GM19397 (cell line): ENCODE data around the gene WDR26.

Experiments used
- ATAC-seq: cut with Tn5 transposase; IDR thresholded peaks from one replicate; pipeline ENCODE4 v1.9.1; 2021; ENCODE audit warnings: mild to moderate bottlenecking, moderate library complexity; ENCODE audit not compliant: unreplicated experiment

Gene WDR26

DNA sequence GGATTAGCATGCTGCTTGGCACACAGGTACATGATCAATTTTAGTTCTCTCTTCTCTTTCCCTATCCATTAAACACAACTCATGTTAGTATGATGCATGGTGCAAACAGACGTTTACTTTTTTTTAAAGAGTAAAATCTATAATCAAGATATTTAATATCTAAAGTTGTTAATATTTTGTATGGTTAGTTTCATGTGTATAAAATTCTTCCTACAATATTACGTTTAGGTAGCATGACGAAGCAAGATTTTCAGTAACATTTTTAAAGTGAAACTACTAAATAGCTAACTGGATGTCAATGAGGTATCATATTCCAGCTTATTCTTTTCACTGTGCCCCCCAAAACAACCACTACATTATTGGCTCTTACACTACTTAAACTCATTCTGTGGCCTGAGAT, 41.3 kb downstream of the WDR26 start:
- ATAC-seq, result no peak

DNA sequence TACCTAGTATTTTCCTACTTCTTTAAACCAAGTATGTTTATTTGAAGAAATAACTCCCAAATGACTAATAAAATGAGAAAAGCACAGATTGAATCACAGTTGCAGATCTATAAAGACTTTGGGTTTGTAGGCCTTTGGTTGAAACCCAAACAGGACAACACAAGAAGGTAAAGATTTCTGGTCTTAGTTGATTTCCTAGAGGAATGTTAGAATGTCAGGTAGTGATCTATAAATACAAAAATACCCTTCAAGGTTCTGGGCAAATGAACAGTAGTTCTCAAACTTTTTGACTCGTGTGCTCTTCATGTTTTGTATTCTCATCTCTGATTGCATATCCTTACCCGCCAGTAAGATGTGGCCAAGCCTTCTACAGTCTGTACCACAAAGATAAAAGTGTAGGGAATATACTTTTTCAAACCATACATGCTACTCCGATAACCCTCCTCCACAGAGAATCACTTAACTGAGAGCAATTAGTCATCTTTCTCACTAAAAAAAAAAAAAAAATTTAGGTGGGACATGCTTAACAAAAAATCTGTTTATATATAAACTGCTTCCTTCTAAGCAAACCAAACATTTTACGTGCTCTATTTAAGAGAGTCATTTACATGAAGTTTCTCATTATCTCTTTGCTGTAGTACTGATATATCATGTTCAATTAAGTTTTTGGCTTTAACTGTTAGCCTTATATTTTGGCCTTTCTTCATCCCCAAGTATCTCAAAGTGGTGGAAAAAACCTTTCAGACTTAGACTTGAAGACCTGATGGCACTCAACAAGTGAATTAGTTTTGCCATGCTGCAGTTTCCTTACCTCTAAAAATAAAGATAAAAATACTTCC, 42.0 kb downstream of the WDR26 start:
- ATAC-seq, result no peak

DNA sequence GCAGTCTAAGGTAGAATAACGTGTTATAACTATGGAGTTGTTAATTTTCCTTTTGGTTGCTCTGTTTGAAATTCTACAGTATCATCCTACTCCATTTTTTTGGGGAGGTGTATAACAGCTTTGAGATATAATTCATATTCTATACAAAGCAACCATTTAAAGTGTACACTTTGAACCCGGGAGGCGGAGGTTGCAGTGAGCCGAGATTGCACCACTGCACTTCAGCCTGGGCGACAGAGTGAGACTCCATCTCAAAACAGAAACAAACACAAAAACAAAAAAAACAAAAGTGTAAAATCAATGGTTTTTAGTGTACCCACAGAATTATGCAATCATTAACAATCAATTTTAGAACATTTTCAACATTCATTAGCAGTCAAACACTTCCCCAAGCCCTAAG, 44.1 kb downstream of the WDR26 start:
- no peak for ATAC-seq

DNA sequence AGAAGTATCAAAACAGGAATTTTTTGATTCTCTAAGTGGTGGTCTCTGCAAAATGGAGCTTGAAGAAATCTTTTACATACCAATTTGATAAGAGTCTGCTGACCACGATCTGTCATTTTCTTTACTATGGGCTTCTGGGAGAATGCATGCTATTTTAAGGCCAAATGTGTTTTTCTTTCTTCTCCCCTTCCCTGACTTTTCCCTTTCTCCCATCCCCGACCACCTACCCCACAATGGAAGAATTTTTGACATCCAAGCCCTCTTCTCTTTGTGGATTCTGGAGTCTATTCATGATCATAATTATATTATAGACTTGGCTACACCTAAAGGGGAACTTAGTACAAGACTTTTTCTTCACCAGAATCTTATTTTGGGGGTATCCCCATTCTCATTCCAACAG, 46.7 kb downstream of the WDR26 start:
- ATAC-seq, result no peak

DNA sequence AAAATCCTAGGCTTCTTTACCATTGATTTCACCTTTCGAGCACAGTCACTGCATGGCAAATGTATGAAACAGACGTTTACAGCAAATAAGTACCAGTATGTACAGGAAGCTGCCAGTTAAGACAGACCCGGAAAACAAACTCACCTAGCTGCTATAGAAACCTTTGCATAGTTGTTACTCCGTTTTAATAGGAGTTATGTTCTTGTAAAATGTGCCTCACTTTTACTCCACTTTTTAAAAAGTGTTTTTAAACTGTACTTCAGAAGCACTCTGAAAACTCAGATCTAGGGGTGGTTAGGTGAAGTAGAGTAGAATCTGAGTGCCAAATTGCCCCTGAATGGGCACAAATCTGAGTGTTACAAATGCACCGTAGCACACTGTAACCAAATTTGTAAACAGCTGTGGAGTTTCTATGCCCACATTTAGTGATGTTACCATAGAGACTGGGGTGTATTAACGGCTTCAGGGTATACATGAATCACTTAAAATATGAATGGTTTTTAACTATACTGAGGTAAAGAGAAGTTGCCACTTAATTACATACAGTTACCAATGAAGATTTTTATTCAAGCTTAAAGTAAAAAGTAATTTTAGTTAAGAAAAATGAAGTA, 47.2 kb downstream of the WDR26 start:
- ATAC-seq, result no peak

DNA sequence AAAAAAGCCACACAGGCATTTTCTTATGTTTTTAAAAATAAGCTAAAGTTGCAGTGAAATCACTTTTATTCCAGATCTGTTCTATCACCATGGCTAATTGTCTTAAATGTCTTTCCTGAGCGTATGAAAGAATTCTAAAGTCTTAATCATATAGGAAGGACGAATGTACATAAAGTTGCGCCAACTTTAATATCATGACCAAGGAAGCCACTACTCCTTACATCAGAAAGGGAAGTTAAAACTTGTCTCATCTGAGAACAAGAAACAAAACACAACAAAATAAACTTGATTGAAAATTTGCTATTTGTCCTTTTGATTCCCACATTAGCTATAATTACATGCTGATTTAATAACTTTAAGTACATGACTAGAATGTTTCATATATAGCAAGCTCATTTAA, 51.4 kb downstream of the WDR26 start:
- ATAC-seq, result no peak

DNA sequence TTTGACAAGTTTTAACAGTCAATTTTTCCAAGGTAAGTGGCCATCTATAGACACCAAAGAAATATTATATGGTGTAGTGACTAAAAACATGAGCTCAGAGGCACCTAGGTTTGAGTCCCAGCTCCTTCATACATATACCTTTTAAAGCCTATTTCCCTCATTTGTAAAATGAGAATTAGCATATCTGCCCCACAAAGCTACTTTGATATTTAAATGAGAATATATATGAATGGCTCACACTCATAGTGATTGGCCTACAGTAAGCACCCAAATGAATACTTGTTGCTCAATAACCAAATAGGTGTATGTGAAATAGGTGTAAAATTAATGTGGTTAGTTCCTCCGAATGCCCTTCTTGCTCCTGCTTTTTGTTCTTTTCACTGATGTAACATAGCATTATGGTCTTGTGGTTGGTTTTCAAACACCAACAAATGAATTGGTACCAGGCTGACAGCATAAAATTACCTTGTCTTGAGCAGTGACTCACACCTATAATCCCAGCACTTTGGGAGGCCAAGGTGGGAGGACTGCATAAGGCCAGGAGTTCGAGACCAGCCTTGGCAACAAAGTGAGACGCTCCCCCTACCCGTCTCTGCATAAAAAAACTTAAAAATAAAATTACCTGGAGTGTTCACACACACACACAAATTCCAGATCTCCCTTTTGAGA, 52.6 kb downstream of the WDR26 start:
- ATAC-seq, result no peak

DNA sequence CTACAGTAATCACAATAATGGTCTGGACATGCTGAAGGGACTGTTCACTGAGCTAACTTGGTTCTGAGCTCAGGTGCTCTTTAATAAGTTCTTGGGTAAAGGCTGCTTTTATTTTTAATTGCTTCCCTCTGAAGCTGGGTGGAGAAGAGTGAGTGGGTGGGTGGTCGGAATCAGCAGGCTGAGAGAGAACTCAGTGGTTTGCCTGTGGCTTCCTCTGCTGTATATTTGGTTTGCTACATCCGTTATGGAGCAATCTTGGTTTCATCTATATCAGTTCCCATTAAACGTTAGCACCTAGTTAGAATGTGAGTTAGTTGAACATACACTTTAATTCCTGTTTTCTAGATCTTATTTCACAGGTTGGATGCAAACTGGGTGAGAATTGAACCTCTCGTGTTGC, 54.6 kb downstream of the WDR26 start:
- peak; percentile 57 for ATAC-seq

DNA sequence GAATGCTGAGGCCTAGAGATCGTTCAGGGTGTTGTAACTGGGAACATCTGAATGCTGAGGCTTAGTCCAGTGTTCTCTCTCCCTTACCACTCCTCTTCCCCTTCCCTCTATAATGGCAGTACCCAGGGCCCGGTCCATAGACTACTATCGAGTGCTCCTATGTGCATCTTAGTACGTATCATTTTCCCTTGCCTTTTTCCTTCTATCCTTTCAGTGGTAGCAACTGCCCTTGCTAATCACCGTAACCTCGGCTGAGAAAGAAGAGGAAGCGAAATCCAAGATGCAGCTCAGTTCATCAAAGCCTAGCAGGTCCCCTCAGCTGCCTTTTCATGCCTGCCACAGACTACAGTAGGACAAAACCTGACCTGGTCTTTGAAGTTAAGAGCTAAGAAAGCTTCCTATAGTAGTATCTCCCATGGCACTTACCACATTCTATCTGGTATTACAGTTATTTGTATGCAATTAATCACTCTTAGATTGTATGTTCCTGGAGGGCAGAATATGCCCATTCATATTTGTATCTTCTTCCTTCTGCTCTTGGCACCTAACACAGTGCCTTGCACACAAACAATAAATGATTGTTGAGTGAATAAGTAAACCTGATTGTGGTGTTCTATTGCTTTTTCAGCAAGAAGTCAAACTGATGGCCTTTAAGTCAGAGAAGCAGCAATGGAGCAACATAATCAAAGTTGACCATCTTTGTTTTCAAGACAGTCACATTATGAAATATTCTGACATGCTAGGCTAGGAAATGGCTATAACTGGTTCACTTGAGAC, 55.6 kb downstream of the WDR26 start:
- ATAC-seq, result no peak

DNA sequence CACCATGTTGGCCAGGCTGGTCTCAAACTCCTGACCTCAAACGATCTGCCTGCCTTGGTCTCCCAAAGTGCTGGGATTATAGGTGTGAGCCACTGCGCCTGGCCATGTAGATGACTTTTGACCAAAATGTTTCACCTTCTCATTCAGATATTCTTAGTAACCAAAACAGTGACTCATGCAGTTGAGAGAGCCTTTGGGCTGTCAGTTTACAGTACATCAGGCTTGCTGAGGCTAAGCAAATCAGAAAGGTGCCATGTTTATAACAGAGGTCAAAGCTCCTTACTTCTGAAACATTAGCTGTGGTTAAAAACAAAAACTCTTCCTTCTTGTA, 57.0 kb downstream of the WDR26 start:
- no peak for ATAC-seq

DNA sequence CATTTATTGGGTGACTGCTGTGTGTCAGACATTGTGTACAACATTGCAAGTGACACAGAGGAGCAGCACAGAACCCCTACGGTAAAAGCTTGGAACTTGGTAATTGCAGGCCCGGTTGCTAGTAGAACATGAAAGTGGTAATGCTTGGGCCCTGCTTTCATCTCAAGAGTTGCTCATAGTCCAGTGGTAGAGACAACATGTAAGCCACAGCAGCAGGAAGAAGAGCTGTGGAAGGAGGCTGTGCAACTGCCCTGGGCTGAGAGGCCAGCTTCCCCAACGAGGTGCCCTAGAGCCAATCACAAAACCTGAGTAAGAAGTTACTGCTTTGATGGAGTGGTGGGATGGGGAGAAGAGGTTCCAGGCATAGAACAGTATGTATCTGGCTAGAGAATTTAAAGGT, 59.5 kb downstream of the WDR26 start:
- no peak for ATAC-seq

DNA sequence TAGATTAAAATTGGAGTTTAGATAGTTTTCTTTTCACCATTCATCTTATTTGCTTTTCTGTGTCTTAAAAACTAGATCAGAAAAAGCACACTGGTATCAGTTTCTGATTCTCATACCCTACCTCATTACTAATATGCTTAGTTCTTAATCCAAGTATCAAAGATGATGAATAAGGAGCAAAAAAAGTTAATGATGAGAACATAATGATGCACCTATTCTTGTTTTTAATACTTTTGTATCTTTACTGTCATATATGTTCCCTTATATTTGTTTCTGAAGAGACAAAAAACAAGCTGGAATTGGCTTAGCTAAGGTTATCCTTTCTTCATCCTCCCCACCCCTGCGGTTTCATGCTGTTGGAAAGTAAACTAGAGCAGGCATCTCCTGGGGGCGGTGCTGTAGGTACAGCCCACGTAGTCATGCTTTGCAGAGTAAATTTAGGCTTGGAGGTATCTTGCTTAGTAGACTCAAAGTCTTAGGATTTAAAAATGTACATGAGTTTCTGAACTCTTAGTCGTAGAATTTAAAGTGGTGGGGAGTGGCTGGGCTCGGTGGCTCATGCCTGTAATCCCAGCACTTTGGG, 61.5 kb downstream of the WDR26 start:
- no peak for ATAC-seq

DNA sequence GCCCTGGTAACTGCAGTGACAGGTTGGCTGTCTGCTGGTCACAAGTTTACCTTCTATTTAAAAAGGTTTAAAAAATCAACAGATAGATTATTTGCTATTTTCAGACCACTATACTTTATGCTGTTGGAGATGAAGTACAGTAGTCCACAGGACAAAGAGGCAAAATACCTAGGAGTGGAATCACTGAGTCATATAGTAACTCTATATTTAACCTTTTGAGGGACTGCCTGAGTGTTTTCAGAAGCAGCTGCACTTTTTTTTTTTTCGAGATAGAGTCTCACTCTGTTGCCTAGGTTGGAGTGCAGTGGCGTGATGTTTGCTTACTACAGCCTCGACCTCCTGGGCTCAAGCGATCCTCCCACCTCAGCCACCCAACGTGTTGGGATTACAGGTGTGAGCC, 66.2 kb downstream of the WDR26 start:
- ATAC-seq, result no peak

DNA sequence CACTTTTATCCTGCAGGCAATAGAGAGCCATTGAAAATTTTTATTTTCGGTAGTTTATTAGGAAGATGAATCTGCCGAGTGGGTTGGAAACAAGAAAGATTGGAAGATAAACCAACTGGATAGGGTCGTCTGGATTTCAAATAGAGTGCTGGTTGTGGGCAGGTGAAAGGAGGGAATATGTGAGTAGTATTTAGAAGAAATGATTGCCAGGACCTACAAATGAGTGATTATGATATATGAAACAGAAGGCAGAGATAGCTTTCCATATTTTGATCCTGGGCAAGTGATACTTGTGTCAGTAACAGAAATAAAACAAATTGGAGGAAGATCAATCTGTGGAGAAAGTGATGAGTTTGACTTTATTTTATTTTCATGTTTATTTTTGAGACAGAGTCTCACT, 75.4 kb downstream of the WDR26 start:
- ATAC-seq, result no peak

DNA sequence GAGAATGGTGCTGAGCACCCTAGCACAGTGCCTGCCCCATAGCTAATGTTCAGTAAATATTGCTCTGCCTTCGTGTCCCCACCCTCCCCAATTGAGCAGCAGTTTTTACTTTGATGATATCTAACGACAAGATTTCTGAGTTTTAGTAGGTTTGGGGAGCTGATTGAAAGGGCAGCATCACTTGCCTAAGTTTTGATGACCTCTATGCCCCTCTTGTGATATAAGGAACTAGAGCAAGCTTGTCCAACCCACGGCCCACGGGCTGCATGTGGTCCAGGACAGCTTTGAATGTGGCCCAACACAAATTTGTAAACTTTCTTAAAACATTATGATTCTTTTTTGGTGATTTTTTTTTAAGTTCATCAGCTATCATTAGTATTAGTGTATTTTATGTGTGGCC, 76.4 kb downstream of the WDR26 start:
- no peak for ATAC-seq

DNA sequence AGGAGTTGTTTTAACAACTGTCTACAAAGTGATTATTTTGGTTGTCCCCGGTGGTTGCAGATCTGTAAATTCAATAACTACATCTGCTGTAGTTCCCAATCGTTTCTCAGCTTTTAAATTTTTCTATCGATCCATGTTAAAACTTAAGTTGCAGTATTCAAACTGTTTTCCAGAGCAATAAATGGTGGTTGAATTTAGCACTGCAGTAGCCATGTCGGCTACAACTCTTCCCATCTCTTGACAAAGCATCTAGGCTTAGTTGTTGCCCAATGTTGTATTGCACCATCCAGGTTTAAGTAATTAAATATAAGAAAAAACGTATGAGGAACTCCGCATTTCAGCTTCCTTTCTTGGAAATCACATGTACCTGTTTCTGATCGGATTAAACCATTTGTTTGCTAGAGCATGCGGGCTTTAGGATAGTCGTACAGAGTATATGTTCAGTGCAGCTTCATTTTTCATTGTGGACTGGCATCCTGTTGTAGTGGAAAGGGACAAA, 76.9 kb downstream of the WDR26 start:
- ATAC-seq, result no peak

DNA sequence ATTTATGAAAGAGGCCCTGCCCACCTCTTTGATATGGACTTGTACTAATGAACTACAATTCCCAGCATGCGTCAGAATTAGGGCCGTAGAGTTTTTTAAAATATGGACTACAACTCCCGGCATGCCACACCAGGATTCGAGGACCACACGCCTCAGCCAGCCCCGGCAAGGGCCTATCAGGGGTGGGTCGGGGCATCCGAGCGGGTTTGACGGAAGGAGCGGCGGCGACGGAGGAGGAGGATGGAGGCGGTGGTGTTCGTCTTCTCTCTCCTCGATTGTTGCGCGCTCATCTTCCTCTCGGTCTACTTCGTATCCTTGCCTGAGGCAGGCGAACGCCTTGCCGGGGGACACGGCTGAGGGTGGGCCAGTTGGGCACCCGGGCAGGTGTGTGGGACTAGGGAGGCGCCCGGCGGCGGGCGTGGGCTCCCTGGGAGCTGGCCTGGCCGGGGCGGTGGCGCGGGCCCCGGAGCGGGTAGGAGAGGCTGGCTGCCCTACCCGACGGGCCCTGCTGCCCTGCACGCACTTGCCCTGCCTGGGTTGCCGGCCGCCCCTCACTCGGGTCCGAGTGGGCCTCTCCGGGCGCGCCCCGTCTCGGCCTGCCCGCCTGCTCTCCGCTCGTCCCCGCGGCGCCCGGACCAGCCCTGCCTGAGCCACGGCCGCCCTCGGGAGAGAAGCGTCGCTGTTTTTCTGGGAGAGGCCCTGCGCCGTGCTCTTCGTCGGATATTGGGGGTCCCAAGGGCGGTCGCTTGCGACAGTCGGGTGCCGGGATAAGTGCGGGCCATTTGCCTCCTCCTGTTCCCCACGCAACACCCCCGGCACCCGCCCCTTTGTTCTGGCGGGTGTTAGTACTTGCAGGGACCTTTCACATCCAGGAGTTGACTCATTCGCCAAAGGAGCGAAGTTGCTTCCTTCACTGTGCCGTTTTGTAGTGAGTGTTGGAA, 77.6 kb downstream of the WDR26 start, which contains the start of gene CNIH4:
CNIH4 (plus strand) TSS at position 195 of the 941 bp plus-strand sequence; CDS start at position 241, 46 bp downstream.
- peak; percentile 99 for ATAC-seq

DNA sequence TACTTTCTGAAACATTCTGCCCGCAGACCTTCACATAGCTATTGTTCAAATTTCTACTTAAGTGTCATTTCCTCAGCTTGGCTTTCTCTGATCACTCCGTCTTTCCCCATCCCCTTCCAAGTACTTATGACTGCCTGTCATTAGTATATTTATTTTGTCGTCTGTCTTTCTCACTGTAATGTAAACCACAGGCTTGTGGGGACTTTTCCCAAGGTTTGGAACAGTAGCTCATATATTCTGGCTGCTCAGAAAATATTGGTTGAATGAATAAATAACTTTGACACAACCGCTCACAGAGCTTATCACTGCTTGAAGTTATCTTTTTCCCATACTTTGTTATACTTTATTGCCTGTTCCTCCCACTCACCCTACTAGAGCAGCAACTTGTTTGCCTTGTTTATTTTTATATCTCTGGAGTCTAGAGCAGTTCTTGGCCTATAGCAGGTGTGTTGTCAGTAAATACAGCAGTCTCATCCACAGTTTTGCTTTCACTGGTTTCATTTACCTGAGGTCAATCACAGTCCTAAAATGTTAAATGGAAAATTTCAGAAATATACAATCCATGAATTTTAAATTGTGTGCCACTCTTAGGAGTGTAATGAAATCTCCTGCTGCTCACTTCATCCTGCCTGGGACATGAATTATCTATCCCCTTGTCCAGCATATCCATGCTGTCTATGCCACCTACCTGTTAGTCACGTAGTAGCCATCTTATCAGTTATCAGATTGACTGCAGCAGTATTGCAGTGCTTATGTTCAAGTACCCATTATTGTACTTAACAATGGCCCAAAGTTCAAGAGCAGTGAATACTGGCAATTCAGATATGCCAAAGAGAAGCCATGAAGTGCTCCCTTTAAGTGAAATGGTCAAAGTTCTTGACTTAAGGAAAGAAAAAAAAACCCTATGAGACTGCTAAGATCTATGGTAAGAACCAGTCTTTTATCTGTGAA, 80.3 kb downstream of the WDR26 start:
- ATAC-seq, result no peak
